SK-N-MC (cell line): ENCODE measurements around the gene MAGI2.

Experiments
- DNase-seq: peaks from one replicate; pipeline ENCODE4 v3.0.0-alpha.2; 2011; ENCODE audit warnings: low read depth, low spot score
- H3K27ac ChIP-seq: fragments of 200-600 bp; sonication (generic); 2 replicates; pipeline ENCODE4 v1.5.1; 2016; ENCODE audit warnings: mixed run types
- H3K36me3 ChIP-seq: fragments of 200-600 bp; sonication (generic); 2 replicates; pipeline ENCODE4 v1.6.1; 2017; ENCODE audit warnings: antibody characterized with exemption, low read length, mixed read lengths; ENCODE audit not compliant: insufficient read depth
- H3K4me3 ChIP-seq: fragments of 200-600 bp; sonication (generic); 2 replicates; pipeline ENCODE4 v1.5.1; 2016
- H3K9ac ChIP-seq: fragments of 200-600 bp; sonication (generic); 2 replicates; pipeline ENCODE4 v1.8.0; 2017; ENCODE audit warnings: mixed run types, mixed read lengths; ENCODE audit not compliant: insufficient read length
- H3K9me3 ChIP-seq: fragments of 200-600 bp; sonication (generic); 2 replicates; pipeline ENCODE4 v1.6.1; 2017; ENCODE audit warnings: low read depth, mild to moderate bottlenecking, antibody characterized with exemption, low read length, moderate library complexity, mixed read lengths
- EZH2 ChIP-seq: fragments of 200-600 bp; sonication (generic); IDR thresholded peaks from one replicate; pipeline ENCODE4 v1.6.1; 2017; ENCODE audit warnings: antibody characterized with exemption
- FOXP2 ChIP-seq: optimal IDR thresholded peaks from 2 replicates; pipeline ENCODE3; 2011; ENCODE audit warnings: mild to moderate bottlenecking, moderate library complexity; ENCODE audit not compliant: insufficient read depth; ENCODE audit errors: extremely low read length, control extremely low read depth
- POLR2AphosphoS5 ChIP-seq: IDR thresholded peaks from 2 replicates; pipeline ENCODE4 v1.6.1; 2012; ENCODE audit warnings: mild to moderate bottlenecking, low read depth, low read length, borderline replicate concordance

Gene MAGI2

DNA sequence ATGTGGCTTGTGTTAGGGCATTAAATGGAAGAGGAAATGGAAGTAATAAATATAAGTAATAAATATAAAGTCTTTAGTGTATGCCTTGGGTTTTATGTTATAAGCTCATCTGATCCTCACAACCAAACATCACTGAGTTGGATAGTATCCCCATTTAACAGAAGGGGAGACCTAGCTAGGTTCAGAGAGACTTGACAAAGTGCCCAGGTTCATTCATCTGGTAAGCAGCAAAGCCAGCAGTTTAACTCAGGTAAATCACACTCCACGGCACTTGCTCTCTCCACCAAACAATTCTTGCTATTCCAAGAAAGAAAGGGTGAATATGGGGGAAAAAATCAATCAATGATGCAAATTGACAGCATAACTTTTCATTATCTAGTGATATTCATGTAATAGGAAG, 167.3 kb downstream of the MAGI2 start:
- TF ChIP-seq EZH2 (no peak), POLR2AphosphoS5 (no peak), FOXP2 (no peak)
- no peaks in the 10 kb centered on the region for H3K9me3 ChIP-seq
- no peak overlapping the region for H3K9ac ChIP-seq
- H3K36me3 ChIP-seq: no peaks in the 10 kb centered on the region
- H3K4me3 ChIP-seq: no peak overlapping the region
- no peak for DNase-seq
- no peak overlapping the region for H3K27ac ChIP-seq

DNA sequence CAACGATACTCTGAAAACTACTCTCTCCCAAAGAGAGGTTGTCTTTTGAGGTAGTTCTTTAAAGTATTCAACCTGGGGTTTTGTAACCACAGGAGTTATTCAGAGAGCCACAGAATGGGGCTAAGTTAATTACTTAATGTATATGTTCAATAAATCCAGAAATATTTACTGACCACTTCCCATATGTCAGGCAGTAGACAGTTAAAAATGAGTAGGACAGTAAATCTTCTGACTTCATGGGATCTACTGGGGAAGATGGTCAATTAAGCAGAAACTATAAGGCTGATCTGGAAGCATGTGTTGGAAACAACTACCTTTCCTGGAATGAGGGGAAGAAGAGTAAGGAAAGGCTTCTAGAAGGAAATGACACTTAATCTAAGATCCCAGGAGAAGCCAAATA, 167.7 kb downstream of the MAGI2 start:
- no peak for DNase-seq
- Histone ChIP-seq H3K9ac (no peak overlapping the region), H3K9me3 (no peaks in the 10 kb centered on the region), H3K4me3 (no peak overlapping the region), H3K36me3 (no peaks in the 10 kb centered on the region), H3K27ac (no peak overlapping the region)
- no peak for TF ChIP-seq EZH2
- no peak for TF ChIP-seq POLR2AphosphoS5
- no peak for TF ChIP-seq FOXP2

DNA sequence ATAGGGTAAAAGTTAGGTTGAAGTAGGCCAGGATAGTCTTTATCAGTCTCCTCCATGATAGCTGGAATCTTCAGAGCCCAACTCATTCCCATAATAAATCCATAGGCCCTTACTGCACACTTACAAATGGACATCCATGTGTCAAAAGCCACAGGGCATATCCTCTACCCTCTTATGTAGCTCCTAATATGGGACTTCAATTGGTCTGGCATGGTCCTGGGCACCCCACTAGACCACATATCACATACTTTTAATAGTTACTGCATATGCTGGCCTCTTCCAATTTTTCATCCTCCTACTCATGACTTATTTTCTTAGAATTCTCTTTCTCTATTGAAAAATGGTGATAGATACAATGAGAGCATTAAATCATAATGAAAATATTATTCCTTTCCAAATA, 169.3 kb downstream of the MAGI2 start:
- no peak overlapping the region for H3K27ac ChIP-seq
- no peak for DNase-seq
- H3K36me3 ChIP-seq: no peaks in the 10 kb centered on the region
- no peak for TF ChIP-seq POLR2AphosphoS5
- no peak for TF ChIP-seq FOXP2
- no peak for TF ChIP-seq EZH2
- no peak overlapping the region for H3K4me3 ChIP-seq
- H3K9me3 ChIP-seq: no peaks in the 10 kb centered on the region
- H3K9ac ChIP-seq: no peak overlapping the region

DNA sequence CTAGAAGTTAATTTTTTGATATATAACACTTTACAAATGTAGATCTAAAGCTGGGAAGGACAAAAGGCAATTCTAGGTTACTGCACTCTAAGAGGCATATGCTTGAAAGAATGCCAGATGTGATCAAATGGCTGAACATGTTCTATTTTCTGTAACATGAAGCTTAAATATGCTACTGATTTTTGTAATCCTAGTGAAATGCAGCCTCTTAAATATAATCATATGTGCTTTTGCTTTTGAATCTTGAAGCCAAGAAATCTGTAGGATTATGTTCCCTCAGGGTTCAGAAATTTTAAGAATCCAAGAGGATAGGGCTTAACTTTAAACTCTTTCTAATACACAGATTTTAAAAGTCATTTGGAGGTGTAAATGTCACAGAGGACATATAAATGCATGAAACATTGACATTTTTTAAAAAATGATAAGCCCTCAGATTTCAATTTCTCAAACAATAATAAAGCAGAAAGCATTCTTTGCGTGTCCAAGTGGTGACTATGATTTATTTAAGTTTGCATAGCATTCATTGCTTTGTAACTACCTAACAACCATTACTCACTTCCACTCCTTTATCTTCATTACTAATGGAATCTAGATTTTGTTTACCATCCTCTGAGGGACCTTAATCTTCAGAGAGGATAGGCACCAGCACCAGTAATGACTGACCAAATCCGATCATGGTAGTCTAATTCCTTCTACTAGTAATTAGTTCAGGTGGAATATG, 170.4 kb downstream of the MAGI2 start:
- Histone ChIP-seq H3K9me3 (no peaks in the 10 kb centered on the region), H3K4me3 (no peak overlapping the region), H3K27ac (peak overlapping the region; percentile 0; the same call in 1 of the 2 replicates), H3K9ac (no peak overlapping the region), H3K36me3 (no peaks in the 10 kb centered on the region)
- TF ChIP-seq EZH2: no peak
- TF ChIP-seq POLR2AphosphoS5: no peak
- TF ChIP-seq FOXP2: no peak
- DNase-seq: no peak

DNA sequence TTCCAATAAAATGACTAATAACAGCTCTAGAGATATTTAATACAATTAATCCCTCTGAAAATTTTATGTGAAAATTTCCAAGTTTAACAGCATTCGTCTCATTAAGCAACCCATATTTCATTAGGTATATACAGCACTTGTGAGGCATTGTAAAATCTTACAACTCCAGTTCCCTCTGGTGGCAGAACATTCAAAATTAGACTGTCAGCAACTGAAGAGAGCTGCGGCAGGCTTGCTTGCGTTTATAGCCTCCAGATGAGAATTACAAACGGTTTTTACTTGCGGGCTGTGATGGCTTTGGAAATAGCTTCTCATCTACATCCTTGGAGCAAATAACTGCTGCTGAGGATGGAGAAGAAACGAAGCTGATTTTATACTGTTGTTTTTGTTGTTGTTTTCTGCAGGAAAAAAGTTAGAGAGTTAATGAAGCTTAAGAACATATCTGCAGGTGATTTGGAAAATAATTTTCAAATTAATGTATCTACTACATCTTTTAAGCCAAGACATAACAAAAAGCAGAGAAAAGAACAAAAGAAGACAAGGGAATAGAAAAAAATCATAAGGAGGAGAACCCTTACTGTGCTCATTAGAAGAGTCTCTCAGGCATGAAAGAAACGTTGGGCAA, 171.3 kb downstream of the MAGI2 start:
- Histone ChIP-seq H3K27ac (peak overlapping the region; percentile 0; the same call in 1 of the 2 replicates), H3K4me3 (peak overlapping the region; percentile 55), H3K9ac (no peak overlapping the region), H3K36me3 (no peaks in the 10 kb centered on the region), H3K9me3 (no peaks in the 10 kb centered on the region)
- TF ChIP-seq FOXP2: no peak
- no peak for TF ChIP-seq EZH2
- no peak for TF ChIP-seq POLR2AphosphoS5
- DNase-seq: peak; percentile 59

DNA sequence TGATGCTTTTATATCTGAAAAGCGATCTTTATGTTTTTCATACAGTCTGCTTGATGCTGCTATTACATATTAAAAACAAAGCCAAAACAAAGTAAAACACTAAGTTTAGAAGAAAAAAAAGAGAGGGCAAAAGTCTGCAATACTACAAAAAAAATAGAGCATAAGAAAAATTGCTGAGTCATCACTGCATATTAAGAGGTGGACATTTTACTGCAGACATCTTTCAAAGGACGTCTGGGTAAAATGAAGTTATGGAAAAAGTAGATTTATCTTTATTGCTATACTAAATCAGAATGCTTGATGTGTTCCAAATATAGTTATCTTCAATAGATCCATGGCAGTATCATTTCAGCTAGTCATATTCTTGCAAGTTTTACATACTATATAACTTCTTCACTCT, 172.0 kb downstream of the MAGI2 start:
- no peak overlapping the region for H3K9ac ChIP-seq
- H3K36me3 ChIP-seq: no peaks in the 10 kb centered on the region
- no peak overlapping the region for H3K4me3 ChIP-seq
- TF ChIP-seq POLR2AphosphoS5: no peak
- TF ChIP-seq FOXP2: no peak
- no peak for TF ChIP-seq EZH2
- no peak overlapping the region; the same call in 1 of the 2 replicates for H3K27ac ChIP-seq
- no peak for DNase-seq
- H3K9me3 ChIP-seq: no peaks in the 10 kb centered on the region

DNA sequence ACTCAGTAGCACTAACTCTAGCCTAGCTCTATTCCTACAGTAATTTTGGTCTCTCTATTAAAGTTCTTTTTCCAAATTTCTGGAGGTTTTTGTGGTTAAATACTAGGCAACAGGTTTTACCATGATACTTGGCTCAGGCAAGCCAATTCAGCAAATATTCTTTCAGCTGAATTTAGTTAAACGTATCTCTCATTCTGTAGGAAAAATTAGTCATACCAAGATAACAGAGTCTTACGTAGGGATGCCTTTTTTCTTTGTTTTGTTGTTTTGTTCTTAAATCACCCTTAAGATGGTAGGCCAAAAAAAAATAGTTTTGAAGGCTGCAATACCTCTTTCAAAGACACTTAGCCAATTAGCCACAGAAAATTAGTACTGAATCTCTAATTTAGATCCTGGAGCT, 180.5 kb downstream of the MAGI2 start:
- Histone ChIP-seq H3K9me3 (no peaks in the 10 kb centered on the region), H3K4me3 (no peak overlapping the region), H3K27ac (no peak overlapping the region), H3K36me3 (no peaks in the 10 kb centered on the region), H3K9ac (peak overlapping the region; percentile 16)
- DNase-seq: no peak
- TF ChIP-seq POLR2AphosphoS5 (no peak), EZH2 (no peak), FOXP2 (no peak)

DNA sequence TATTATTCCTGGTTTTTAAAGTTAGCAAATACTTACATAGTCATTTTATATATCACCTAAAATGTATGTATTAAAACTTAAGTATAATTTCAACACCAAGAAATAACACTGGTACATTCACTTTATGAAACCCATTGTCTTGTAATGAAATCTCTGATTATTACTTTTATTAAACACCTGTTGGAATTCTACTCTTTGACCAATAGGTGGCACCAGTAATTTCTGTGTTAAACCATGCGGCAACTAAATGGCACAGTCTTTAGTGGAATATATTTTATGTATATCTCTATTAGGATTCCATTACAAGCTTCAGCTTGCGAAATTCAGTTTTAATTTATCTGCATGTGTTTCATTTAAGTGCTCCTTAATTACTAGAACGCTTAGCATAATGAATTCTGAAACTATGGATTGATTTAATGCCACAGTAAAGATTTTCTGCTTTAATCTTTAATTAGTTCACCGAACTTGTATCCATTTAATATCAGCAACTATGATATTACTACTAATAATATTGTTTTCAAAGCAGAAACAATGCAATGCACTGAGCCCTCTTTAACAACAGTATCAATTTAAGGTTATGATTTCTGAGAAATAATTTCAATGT, 181.3 kb downstream of the MAGI2 start:
- no peak for TF ChIP-seq FOXP2
- no peak for TF ChIP-seq EZH2
- no peak for TF ChIP-seq POLR2AphosphoS5
- H3K36me3 ChIP-seq: no peaks in the 10 kb centered on the region
- DNase-seq: peak; percentile 24
- no peak overlapping the region for H3K27ac ChIP-seq
- no peak overlapping the region for H3K4me3 ChIP-seq
- H3K9me3 ChIP-seq: no peaks in the 10 kb centered on the region
- H3K9ac ChIP-seq: no peak overlapping the region
